HEK293 (cell line): ENCODE results near the gene RAI14.

Experiments
- CTCF ChIA-PET: fragments of 350-600 bp; formaldehyde crosslinking; extraction: SDS; loops from one replicate; lab custom pipeline; 2021; ENCODE audit warnings: antibody characterized with exemption; lab: Yijun Ruan, JAX
- POLR2A ChIA-PET: fragments of 300-600 bp; formaldehyde crosslinking; extraction: SDS; loops from one replicate; lab custom pipeline; 2020; ENCODE audit warnings: antibody characterized with exemption, inconsistent platforms; lab: Yijun Ruan, JAX
- H3K27ac ChIP-seq: fragments of 200-500 bp; sonication (Bioruptor generic); 2 replicates; pipeline ENCODE4 v1.5.1; 2014; ENCODE audit warnings: low read depth, low read length, control low read depth, inconsistent platforms; ENCODE audit errors: extremely low read depth
- H3K36me3 ChIP-seq, 2 experiments: fragments of 200-500 bp in 1 of 2; sonication (Bioruptor generic) in 1 of 2; 1 replicate in 1 of 2; 2 replicates in 1 of 2; pipeline ENCODE4 v1.5.1; 2014 to 2017; ENCODE audit warnings: inconsistent platforms in 2 of 2, low read length in 2 of 2; ENCODE audit not compliant: control insufficient read depth in 2 of 2, insufficient read depth in 1 of 2
- H3K4me1 ChIP-seq: fragments of 200-500 bp; sonication (Bioruptor generic); 2 replicates; pipeline ENCODE4 v1.5.1; 2014; ENCODE audit warnings: mild to moderate bottlenecking, low read length, inconsistent platforms; ENCODE audit not compliant: control insufficient read depth, insufficient read depth
- H3K4me3 ChIP-seq: 2 replicates; pipeline ENCODE4 v1.5.1; 2011; ENCODE audit warnings: low read depth, mild to moderate bottlenecking, control low read depth, low read length, moderate library complexity
- H3K9me3 ChIP-seq: fragments of 200-500 bp; sonication (Bioruptor generic); 2 replicates; pipeline ENCODE4 v1.5.1; 2014; ENCODE audit warnings: low read depth, low read length, inconsistent platforms; ENCODE audit not compliant: control insufficient read depth, insufficient read depth
- IKZF3 ChIP-seq: fragments of 450-650 bp; IDR thresholded peaks from 2 replicates; pipeline ENCODE4 v1.5.0; 2018; ENCODE audit warnings: missing biosample characterization, mild to moderate bottlenecking, missing genetic modification characterization, moderate library complexity
- KLF9 ChIP-seq: fragments of 450-650 bp; formaldehyde crosslinking; IDR thresholded peaks from 2 replicates; pipeline ENCODE4 v1.5.1; 2016; ENCODE audit warnings: missing biosample characterization, missing genetic modification characterization, low read depth
- SP2 ChIP-seq: fragments of 450-650 bp; formaldehyde crosslinking; IDR thresholded peaks from 2 replicates; pipeline ENCODE4 v1.5.1; 2016; ENCODE audit warnings: missing biosample characterization, missing genetic modification characterization
- SP3 ChIP-seq: fragments of 450-650 bp; formaldehyde crosslinking; IDR thresholded peaks from 2 replicates; pipeline ENCODE4 v1.5.1; 2016; ENCODE audit warnings: missing biosample characterization, missing genetic modification characterization
- ZNF114 ChIP-seq: fragments of 450-650 bp; formaldehyde crosslinking; IDR thresholded peaks from 2 replicates; pipeline ENCODE4 v1.5.0; 2017; ENCODE audit warnings: missing biosample characterization, missing genetic modification characterization
- ZNF146 ChIP-seq: fragments of 450-650 bp; formaldehyde crosslinking; IDR thresholded peaks from 2 replicates; pipeline ENCODE4 v1.5.1; 2016; ENCODE audit warnings: missing biosample characterization, missing genetic modification characterization
- ZNF157 ChIP-seq: fragments of 450-650 bp; formaldehyde crosslinking; IDR thresholded peaks from 2 replicates; pipeline ENCODE4 v1.5.1; 2016; ENCODE audit warnings: missing biosample characterization, missing genetic modification characterization
- ZNF169 ChIP-seq: fragments of 450-650 bp; formaldehyde crosslinking; IDR thresholded peaks from 2 replicates; pipeline ENCODE4 v1.5.1; 2016; ENCODE audit warnings: missing biosample characterization, missing genetic modification characterization
- ZNF558 ChIP-seq: fragments of 450-650 bp; formaldehyde crosslinking; IDR thresholded peaks from 2 replicates; pipeline ENCODE4 v1.5.1; 2016; ENCODE audit warnings: missing biosample characterization, missing genetic modification characterization
- ZNF776 ChIP-seq: fragments of 450-650 bp; formaldehyde crosslinking; IDR thresholded peaks from 2 replicates; pipeline ENCODE4 v1.5.0; 2017; ENCODE audit warnings: missing biosample characterization, missing genetic modification characterization, borderline replicate concordance
- ZNF837 ChIP-seq: fragments of 450-650 bp; formaldehyde crosslinking; IDR thresholded peaks from 2 replicates; pipeline ENCODE4 v1.5.1; 2016; ENCODE audit warnings: missing biosample characterization, missing genetic modification characterization
- TF ChIP-seq, protein P1 (sequence below): fragments of 450-650 bp; formaldehyde crosslinking; IDR thresholded peaks from 2 replicates; pipeline ENCODE4 v1.5.1; 2016; ENCODE audit warnings: missing biosample characterization, missing genetic modification characterization
- TF ChIP-seq, protein P2 (sequence below): sonication (generic); formaldehyde crosslinking; IDR thresholded peaks from 2 replicates; pipeline ENCODE4 v1.8.1; 2022; ENCODE audit warnings: mild to moderate bottlenecking, moderate library complexity, missing genetic modification reagents
- TF ChIP-seq, protein P3 (sequence below): fragments of 450-650 bp; formaldehyde crosslinking; IDR thresholded peaks from 2 replicates; pipeline ENCODE4 v1.5.1; 2016; ENCODE audit warnings: missing biosample characterization, missing genetic modification characterization
- TF ChIP-seq, protein P4 (sequence below): fragments of 450-650 bp; formaldehyde crosslinking; IDR thresholded peaks from 2 replicates; pipeline ENCODE4 v1.5.1; 2016; ENCODE audit warnings: missing biosample characterization, missing genetic modification characterization
- TF ChIP-seq, protein P5 (sequence below): fragments of 450-650 bp; formaldehyde crosslinking; IDR thresholded peaks from 2 replicates; pipeline ENCODE4 v1.5.1; 2017; ENCODE audit warnings: missing biosample characterization, missing genetic modification characterization
- TF ChIP-seq, protein P6 (sequence below): fragments of 450-650 bp; formaldehyde crosslinking; IDR thresholded peaks from 2 replicates; pipeline ENCODE4 v1.5.1; 2016; ENCODE audit warnings: missing biosample characterization, missing genetic modification characterization
- TF ChIP-seq, protein P7 (sequence below): fragments of 450-650 bp; formaldehyde crosslinking; IDR thresholded peaks from 2 replicates; pipeline ENCODE4 v1.5.1; 2016; ENCODE audit warnings: missing biosample characterization, missing genetic modification characterization

RAI14 gene

DNA sequence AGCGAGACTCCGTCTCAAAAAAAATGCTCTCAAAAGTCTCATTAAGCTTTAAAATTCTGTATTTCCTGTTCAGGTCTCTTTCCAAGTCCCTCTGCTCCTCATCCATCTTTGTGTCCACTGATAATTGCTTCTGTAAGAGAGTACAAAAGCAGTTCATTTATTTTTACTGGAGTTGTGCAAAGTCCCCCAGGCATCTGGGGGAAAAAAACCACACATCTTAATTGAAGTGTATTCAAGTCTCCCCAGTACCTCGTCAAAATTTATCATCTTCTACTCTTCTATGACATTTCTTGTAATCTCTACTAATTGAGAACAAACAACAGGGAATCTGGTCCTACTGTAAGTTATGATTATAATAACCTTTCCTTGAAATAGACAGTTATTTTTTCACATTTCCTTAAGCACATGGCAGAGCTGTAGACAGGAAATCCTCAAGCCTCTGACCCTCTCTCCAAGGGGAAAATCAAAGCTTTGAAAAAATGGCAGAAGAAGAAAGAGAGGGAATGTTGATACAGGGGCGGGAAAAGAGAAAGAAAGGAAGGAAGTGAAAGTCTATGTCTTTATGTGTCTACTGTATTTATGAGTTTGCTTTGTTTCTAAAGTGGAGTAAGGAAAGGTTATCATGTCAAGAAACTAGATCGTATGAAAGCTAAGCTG, 51.5 kb downstream of the RAI14 start (continued):
- no peak for TF ChIP-seq ZNF146 (tag by site-specific recombination)
- TF ChIP-seq, protein P1, sequence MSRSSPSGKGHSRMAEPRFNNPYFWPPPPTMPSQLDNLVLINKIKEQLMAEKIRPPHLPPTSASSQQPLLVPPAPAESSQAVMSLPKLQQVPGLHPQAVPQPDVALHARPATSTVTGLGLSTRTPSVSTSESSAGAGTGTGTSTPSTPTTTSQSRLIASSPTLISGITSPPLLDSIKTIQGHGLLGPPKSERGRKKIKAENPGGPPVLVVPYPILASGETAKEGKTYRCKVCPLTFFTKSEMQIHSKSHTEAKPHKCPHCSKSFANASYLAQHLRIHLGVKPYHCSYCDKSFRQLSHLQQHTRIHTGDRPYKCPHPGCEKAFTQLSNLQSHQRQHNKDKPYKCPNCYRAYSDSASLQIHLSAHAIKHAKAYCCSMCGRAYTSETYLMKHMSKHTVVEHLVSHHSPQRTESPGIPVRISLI (tag by site-specific recombination): no peak

DNA sequence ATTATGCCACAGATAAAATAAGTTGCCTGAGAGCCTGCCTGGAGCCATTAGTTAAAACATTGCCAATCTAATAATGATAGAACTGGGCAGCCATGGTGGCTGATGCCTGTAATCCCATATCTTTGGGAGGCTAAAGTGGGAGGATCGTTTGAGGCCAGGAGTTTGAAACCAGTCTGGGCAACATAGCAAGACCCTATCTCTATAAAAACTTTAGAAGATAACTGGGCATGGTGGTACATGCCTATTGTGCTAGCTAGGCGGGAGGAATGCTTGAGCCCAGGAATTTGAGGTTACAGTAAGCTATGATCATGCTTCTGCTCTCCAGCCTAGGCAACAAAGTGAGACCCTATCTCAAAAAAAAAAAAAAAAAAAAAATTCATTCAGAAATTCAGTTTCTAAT, 52.6 kb downstream of the RAI14 start:
- CTCF ChIA-PET: interaction anchor here (0.7 to 1.1 kb wide), 2 partner anchors 28 to 34 kb away, joined by 3 read pairs; no protein-coding TSS in a partner anchor
- POLR2A ChIA-PET: no interaction called here
- TF ChIP-seq, protein P2, sequence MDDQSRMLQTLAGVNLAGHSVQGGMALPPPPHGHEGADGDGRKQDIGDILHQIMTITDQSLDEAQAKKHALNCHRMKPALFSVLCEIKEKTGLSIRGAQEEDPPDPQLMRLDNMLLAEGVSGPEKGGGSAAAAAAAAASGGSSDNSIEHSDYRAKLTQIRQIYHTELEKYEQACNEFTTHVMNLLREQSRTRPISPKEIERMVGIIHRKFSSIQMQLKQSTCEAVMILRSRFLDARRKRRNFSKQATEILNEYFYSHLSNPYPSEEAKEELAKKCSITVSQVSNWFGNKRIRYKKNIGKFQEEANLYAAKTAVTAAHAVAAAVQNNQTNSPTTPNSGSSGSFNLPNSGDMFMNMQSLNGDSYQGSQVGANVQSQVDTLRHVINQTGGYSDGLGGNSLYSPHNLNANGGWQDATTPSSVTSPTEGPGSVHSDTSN (CRISPR knock-in tag): no peak
- TF ChIP-seq ZNF157 (tag by site-specific recombination): no peak
- TF ChIP-seq, protein P3, sequence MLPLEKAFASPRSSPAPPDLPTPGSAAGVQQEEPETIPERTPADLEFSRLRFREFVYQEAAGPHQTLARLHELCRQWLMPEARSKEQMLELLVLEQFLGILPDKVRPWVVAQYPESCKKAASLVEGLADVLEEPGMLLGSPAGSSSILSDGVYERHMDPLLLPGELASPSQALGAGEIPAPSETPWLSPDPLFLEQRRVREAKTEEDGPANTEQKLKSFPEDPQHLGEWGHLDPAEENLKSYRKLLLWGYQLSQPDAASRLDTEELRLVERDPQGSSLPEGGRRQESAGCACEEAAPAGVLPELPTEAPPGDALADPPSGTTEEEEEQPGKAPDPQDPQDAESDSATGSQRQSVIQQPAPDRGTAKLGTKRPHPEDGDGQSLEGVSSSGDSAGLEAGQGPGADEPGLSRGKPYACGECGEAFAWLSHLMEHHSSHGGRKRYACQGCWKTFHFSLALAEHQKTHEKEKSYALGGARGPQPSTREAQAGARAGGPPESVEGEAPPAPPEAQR: no peak
- no peak for TF ChIP-seq ZNF169 (tag by site-specific recombination)
- no peak for TF ChIP-seq SP3 (tag by site-specific recombination)
- TF ChIP-seq KLF9 (tag by site-specific recombination): no peak
- TF ChIP-seq, protein P4, sequence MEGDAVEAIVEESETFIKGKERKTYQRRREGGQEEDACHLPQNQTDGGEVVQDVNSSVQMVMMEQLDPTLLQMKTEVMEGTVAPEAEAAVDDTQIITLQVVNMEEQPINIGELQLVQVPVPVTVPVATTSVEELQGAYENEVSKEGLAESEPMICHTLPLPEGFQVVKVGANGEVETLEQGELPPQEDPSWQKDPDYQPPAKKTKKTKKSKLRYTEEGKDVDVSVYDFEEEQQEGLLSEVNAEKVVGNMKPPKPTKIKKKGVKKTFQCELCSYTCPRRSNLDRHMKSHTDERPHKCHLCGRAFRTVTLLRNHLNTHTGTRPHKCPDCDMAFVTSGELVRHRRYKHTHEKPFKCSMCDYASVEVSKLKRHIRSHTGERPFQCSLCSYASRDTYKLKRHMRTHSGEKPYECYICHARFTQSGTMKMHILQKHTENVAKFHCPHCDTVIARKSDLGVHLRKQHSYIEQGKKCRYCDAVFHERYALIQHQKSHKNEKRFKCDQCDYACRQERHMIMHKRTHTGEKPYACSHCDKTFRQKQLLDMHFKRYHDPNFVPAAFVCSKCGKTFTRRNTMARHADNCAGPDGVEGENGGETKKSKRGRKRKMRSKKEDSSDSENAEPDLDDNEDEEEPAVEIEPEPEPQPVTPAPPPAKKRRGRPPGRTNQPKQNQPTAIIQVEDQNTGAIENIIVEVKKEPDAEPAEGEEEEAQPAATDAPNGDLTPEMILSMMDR (tag by site-specific recombination): no peak
- TF ChIP-seq IKZF3 (tag by site-specific recombination): no peak
- TF ChIP-seq ZNF114 (tag by site-specific recombination): no peak
- no peak for TF ChIP-seq ZNF837 (tag by site-specific recombination)
- TF ChIP-seq SP2: no peak
- TF ChIP-seq, protein P5, sequence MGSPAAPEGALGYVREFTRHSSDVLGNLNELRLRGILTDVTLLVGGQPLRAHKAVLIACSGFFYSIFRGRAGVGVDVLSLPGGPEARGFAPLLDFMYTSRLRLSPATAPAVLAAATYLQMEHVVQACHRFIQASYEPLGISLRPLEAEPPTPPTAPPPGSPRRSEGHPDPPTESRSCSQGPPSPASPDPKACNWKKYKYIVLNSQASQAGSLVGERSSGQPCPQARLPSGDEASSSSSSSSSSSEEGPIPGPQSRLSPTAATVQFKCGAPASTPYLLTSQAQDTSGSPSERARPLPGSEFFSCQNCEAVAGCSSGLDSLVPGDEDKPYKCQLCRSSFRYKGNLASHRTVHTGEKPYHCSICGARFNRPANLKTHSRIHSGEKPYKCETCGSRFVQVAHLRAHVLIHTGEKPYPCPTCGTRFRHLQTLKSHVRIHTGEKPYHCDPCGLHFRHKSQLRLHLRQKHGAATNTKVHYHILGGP (tag by site-specific recombination): no peak
- TF ChIP-seq, protein P6, sequence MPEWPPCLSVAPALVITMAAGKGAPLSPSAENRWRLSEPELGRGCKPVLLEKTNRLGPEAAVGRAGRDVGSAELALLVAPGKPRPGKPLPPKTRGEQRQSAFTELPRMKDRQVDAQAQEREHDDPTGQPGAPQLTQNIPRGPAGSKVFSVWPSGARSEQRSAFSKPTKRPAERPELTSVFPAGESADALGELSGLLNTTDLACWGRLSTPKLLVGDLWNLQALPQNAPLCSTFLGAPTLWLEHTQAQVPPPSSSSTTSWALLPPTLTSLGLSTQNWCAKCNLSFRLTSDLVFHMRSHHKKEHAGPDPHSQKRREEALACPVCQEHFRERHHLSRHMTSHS (tag by site-specific recombination): no peak
- TF ChIP-seq, protein P7, sequence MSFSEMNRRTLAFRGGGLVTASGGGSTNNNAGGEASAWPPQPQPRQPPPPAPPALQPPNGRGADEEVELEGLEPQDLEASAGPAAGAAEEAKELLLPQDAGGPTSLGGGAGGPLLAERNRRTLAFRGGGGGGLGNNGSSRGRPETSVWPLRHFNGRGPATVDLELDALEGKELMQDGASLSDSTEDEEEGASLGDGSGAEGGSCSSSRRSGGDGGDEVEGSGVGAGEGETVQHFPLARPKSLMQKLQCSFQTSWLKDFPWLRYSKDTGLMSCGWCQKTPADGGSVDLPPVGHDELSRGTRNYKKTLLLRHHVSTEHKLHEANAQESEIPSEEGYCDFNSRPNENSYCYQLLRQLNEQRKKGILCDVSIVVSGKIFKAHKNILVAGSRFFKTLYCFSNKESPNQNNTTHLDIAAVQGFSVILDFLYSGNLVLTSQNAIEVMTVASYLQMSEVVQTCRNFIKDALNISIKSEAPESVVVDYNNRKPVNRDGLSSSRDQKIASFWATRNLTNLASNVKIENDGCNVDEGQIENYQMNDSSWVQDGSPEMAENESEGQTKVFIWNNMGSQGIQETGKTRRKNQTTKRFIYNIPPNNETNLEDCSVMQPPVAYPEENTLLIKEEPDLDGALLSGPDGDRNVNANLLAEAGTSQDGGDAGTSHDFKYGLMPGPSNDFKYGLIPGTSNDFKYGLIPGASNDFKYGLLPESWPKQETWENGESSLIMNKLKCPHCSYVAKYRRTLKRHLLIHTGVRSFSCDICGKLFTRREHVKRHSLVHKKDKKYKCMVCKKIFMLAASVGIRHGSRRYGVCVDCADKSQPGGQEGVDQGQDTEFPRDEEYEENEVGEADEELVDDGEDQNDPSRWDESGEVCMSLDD (tag by site-specific recombination): no peak
- TF ChIP-seq ZNF776 (tag by site-specific recombination): no peak
- TF ChIP-seq ZNF558: no peak

More for the DNA sequence above, 52.6 kb downstream of the RAI14 start:
- H3K4me3 ChIP-seq: no peak overlapping the region
- no peaks in the 10 kb centered on the region for H3K9me3 ChIP-seq
- H3K4me1 ChIP-seq: peaks cover 3% of the 10 kb centered on the region; the same call in 1 of the 2 replicates
- H3K36me3 ChIP-seq: peaks cover 2 to 4% of the 10 kb centered on the region in 2 experiments
- H3K27ac ChIP-seq: no peak overlapping the region
